DND-41 (cell line): ENCODE results near the gene RPS15A.

ENCODE experiments used
- ATAC-seq: fragments of 200-7000 bp; cut with Tn5 transposase; 3 replicates; pipeline ENCODE4 v1.9.1; 2021; ENCODE audit warnings: low read depth; ENCODE audit not compliant: insufficient read depth
- DNase-seq: peaks from one replicate; pipeline ENCODE4 v3.0.0-alpha.2; 2020
- H2AFZ ChIP-seq: 2 replicates; pipeline ENCODE4 v1.6.0; 2012; ENCODE audit warnings: low read depth, low read length
- H3K27ac ChIP-seq: 2 replicates; pipeline ENCODE4 v1.5.1; 2012; ENCODE audit warnings: low read length, inconsistent platforms
- H3K27me3 ChIP-seq: fragments of 200-600 bp; sonication (generic); 2 replicates; pipeline ENCODE4 v1.6.0; 2012; ENCODE audit warnings: low read length, mild to moderate bottlenecking, inconsistent platforms; ENCODE audit not compliant: insufficient read depth, poor library complexity
- H3K36me3 ChIP-seq: 2 replicates; pipeline ENCODE4 v1.5.1; 2012; ENCODE audit warnings: low read length, inconsistent platforms; ENCODE audit not compliant: insufficient read depth
- H3K4me1 ChIP-seq: 2 replicates; pipeline ENCODE4 v1.5.1; 2012; ENCODE audit warnings: mild to moderate bottlenecking, low read length; ENCODE audit not compliant: insufficient read depth
- H3K4me2 ChIP-seq: 2 replicates; pipeline ENCODE4 v1.6.0; 2012; ENCODE audit warnings: mild to moderate bottlenecking, moderate library complexity, low read length, inconsistent platforms; ENCODE audit not compliant: insufficient read depth
- H3K4me3 ChIP-seq, 2 experiments: fragments of 200-600 bp in 1 of 2; shearing (Covaris generic) in 1 of 2; 2 replicates each; pipeline ENCODE4 v1.5.1; 2012 to 2016; ENCODE audit warnings: inconsistent platforms in 2 of 2, low read length in 2 of 2, mild to moderate bottlenecking in 2 of 2, low read depth in 1 of 2, moderate library complexity in 1 of 2
- H3K79me2 ChIP-seq: 2 replicates; pipeline ENCODE4 v1.6.0; 2012; ENCODE audit warnings: low read length, inconsistent platforms; ENCODE audit not compliant: insufficient read depth
- H3K9ac ChIP-seq: 2 replicates; pipeline ENCODE4 v1.6.0; 2012; ENCODE audit warnings: low read depth, mild to moderate bottlenecking, inconsistent platforms, low read length, moderate library complexity
- H3K9me3 ChIP-seq: 2 replicates; pipeline ENCODE4 v1.5.1; 2012; ENCODE audit warnings: low read length, moderate library complexity, mild to moderate bottlenecking, inconsistent platforms; ENCODE audit not compliant: insufficient read depth, severe bottlenecking
- H4K20me1 ChIP-seq: 2 replicates; pipeline ENCODE4 v1.6.0; 2012; ENCODE audit warnings: low read length; ENCODE audit not compliant: insufficient read depth
- CTCF ChIP-seq: IDR thresholded peaks from 2 replicates; pipeline ENCODE4 v1.5.1; 2012; ENCODE audit warnings: borderline replicate concordance, low read length, moderate library complexity, mild to moderate bottlenecking; ENCODE audit not compliant: poor library complexity, severe bottlenecking; ENCODE audit errors: extremely low read depth
- EZH2 ChIP-seq: IDR thresholded peaks from 3 replicates; pipeline ENCODE4 v1.6.1; 2012; ENCODE audit warnings: borderline replicate concordance, low read depth, mild to moderate bottlenecking, moderate library complexity, low read length, inconsistent platforms; ENCODE audit not compliant: severe bottlenecking

Gene RPS15A

GRCh38 chr16:18829251-18829650 lies 39.1 kb upstream of the RPS15A start:
- Histone ChIP-seq H3K4me3 (no peak overlapping the region), H3K4me1 (no peaks in the 10 kb centered on the region), H3K79me2 (no peaks in the 10 kb centered on the region), H2AFZ (no peak overlapping the region), H3K36me3 (peaks cover 65% of the 10 kb centered on the region), H4K20me1 (no peaks in the 10 kb centered on the region), H3K27me3 (no peaks in the 10 kb centered on the region), H3K9ac (no peak overlapping the region), H3K9me3 (no peaks in the 10 kb centered on the region), H3K27ac (no peak overlapping the region), H3K4me2 (no peak overlapping the region)
- no peak for DNase-seq
- ATAC-seq, result no peak
- TF ChIP-seq EZH2 (no peak), CTCF (no peak)

GRCh38 chr16:18827890-18828289 lies 37.8 kb upstream of the RPS15A start:
- H3K27me3 ChIP-seq, result no peaks in the 10 kb centered on the region
- no peaks in the 10 kb centered on the region for H3K9me3 ChIP-seq
- DNase-seq (no peak), ATAC-seq (no peak)
- H3K36me3 ChIP-seq, result peaks cover 53% of the 10 kb centered on the region
- H3K4me3 ChIP-seq, result no peak overlapping the region
- H3K9ac ChIP-seq, result no peak overlapping the region
- no peaks in the 10 kb centered on the region for H3K79me2 ChIP-seq
- TF ChIP-seq CTCF (no peak), EZH2 (no peak)
- no peak overlapping the region for H2AFZ ChIP-seq
- H3K27ac ChIP-seq, result no peak overlapping the region
- no peaks in the 10 kb centered on the region for H4K20me1 ChIP-seq
- no peak overlapping the region for H3K4me2 ChIP-seq
- no peaks in the 10 kb centered on the region for H3K4me1 ChIP-seq

- no peak for ATAC-seq
- no peak overlapping the region for H3K4me3 ChIP-seq
- H3K9ac ChIP-seq, result no peak overlapping the region
- no peaks in the 10 kb centered on the region for H3K4me1 ChIP-seq
- H3K9me3 ChIP-seq, result no peaks in the 10 kb centered on the region
- peaks cover 84% of the 10 kb centered on the region for H3K36me3 ChIP-seq
- no peak overlapping the region for H3K4me2 ChIP-seq
- no peaks in the 10 kb centered on the region for H3K27me3 ChIP-seq
- no peak for DNase-seq
- no peak for TF ChIP-seq EZH2
- TF ChIP-seq CTCF, result no peak
- no peaks in the 10 kb centered on the region for H3K79me2 ChIP-seq
- H2AFZ ChIP-seq, result no peak overlapping the region
- H4K20me1 ChIP-seq, result no peaks in the 10 kb centered on the region
- no peak overlapping the region for H3K27ac ChIP-seq
Measured at GRCh38 chr16:18816286-18816685, 26.2 kb upstream of the RPS15A start.

GRCh38 chr16:18811925-18812324 lies 21.8 kb upstream of the RPS15A start:
- no peaks in the 10 kb centered on the region for H4K20me1 ChIP-seq
- no peaks in the 10 kb centered on the region for H3K4me1 ChIP-seq
- no peaks in the 10 kb centered on the region; the same call in 1 of the 2 replicates for H3K79me2 ChIP-seq
- ATAC-seq (no peak), DNase-seq (no peak)
- H2AFZ ChIP-seq, result no peak overlapping the region
- H3K36me3 ChIP-seq, result peaks cover 86% of the 10 kb centered on the region
- H3K9me3 ChIP-seq, result no peaks in the 10 kb centered on the region
- no peak overlapping the region for H3K27ac ChIP-seq
- no peak overlapping the region for H3K4me2 ChIP-seq
- H3K27me3 ChIP-seq, result no peaks in the 10 kb centered on the region
- no peak for TF ChIP-seq CTCF
- no peak for TF ChIP-seq EZH2
- H3K4me3 ChIP-seq, result no peak overlapping the region
- no peak overlapping the region for H3K9ac ChIP-seq
